Ishikawa (cell line): ENCODE results near the gene MLXIP.

Experiments
- CEBPB ChIP-seq: IDR thresholded peaks from 2 replicates; pipeline ENCODE4 v1.6.1; 2012
- EGR1 ChIP-seq: IDR thresholded peaks from 2 replicates; pipeline ENCODE4 v1.6.1; 2012
- NFIC ChIP-seq: IDR thresholded peaks from 2 replicates; pipeline ENCODE4 v1.6.1; 2012
- RAD21 ChIP-seq: IDR thresholded peaks from 2 replicates; pipeline ENCODE4 v1.6.1; 2012; ENCODE audit warnings: low read depth
- REST ChIP-seq: IDR thresholded peaks from 2 replicates; pipeline ENCODE4 v1.6.1; 2012; ENCODE audit warnings: low read depth, mild to moderate bottlenecking
- TAF1 ChIP-seq: IDR thresholded peaks from 2 replicates; pipeline ENCODE4 v1.6.1; 2012; ENCODE audit warnings: low read depth, mild to moderate bottlenecking
- TCF12 ChIP-seq: IDR thresholded peaks from 2 replicates; pipeline ENCODE4 v1.6.1; 2012; ENCODE audit warnings: low read depth
- YY1 ChIP-seq: IDR thresholded peaks from 2 replicates; pipeline ENCODE4 v1.6.1; 2012; ENCODE audit warnings: low read depth
- ZBTB7A ChIP-seq: IDR thresholded peaks from 2 replicates; pipeline ENCODE4 v1.6.1; 2012; ENCODE audit warnings: low read depth

DNA sequence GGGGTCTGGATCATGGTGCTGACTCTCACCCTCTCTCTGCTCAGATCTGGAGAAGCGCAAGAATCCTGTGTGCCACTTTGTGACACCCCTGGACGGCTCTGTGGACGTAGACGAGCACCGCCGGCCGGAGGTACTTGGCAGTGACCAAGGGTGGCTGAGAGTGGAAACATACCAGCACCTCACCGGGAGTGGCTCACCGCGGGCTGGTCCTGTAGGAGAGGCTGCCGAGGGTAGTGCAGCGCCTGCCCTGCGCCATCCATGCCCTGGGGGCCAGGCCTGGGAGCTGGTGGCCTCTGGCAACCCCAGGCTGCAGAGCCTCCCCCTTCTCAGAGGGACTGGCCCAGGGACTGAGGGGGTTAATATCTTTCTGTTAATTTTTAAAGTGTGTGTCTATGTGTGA lies 49.3 kb downstream of the MLXIP start:
- no peak for TF ChIP-seq YY1
- no peak for TF ChIP-seq NFIC
- TF ChIP-seq ZBTB7A, result no peak
- TF ChIP-seq EGR1, result no peak
- TF ChIP-seq CEBPB, result no peak
- TF ChIP-seq REST, result no peak
- no peak for TF ChIP-seq TAF1
- no peak for TF ChIP-seq TCF12
- no peak for TF ChIP-seq RAD21
